GM18951 (cell line): Measurements from ENCODE around the gene ELSPBP1.

Source experiments
- POLR2A ChIP-seq: IDR thresholded peaks from 4 replicates; pipeline ENCODE4 v1.6.1; 2011; ENCODE audit warnings: mild to moderate bottlenecking; ENCODE audit not compliant: insufficient read length, insufficient read depth; ENCODE audit errors: extremely low read depth
- in situ Hi-C: fragments of 300-500 bp; cut with MboI; formaldehyde crosslinking; loops from one replicate; pipeline ENCODE4 v1.12.0; 2022; ENCODE audit warnings: low sequenced_read_pairs, mixed read lengths, inconsistent platforms; ENCODE audit not compliant: unreplicated experiment

ELSPBP1 gene

GRCh38 chr19:47994209-47994802 is at the start of gene ELSPBP1:
Gene ELSPBP1, plus strand, starts transcription at chr19:47994632. Its CDS starts 14,036 bp downstream, at chr19:48008668.
- TF ChIP-seq POLR2A = no peak
- in situ Hi-C loops = no loop called here

- in situ Hi-C loops = loop anchor here (25.0 kb wide), 1 partner anchor 312 kb away; the partner anchor contains the start of genes CARD8 and ZNF114
Observed at GRCh38 chr19:47949852-47950521, 44.4 kb upstream of the ELSPBP1 start.

- in situ Hi-C loops = loop anchor here (25.0 kb wide), 1 partner anchor 310 kb away; the partner anchor contains the start of genes CARD8 and ZNF114
Observed at GRCh38 chr19:47952132-47952531, 42.3 kb upstream of the ELSPBP1 start.

GRCh38 chr19:47955936-47956335 is 38.5 kb upstream of the ELSPBP1 start:
- in situ Hi-C loops = loop anchor here (25.0 kb wide), 1 partner anchor 306 kb away; the partner anchor contains the start of genes CARD8 and ZNF114

- no peak for TF ChIP-seq POLR2A
- in situ Hi-C loops = loop anchor here (25.0 kb wide), 1 partner anchor 289 kb away; the partner anchor contains the start of genes CARD8 and ZNF114
Observed at GRCh38 chr19:47973529-47973928, 20.9 kb upstream of the ELSPBP1 start.

- no peak for TF ChIP-seq POLR2A
- in situ Hi-C loops = no loop called here
Observed at GRCh38 chr19:47991191-47991808, 3.1 kb upstream of the ELSPBP1 start.

GRCh38 chr19:47992070-47992469 is 2.4 kb upstream of the ELSPBP1 start, which contains the start of gene BSPH1:
Gene BSPH1, minus strand, starts transcription at chr19:47992170. Its CDS starts 89 bp downstream, at chr19:47992081.
- in situ Hi-C loops = no loop called here
- TF ChIP-seq POLR2A = no peak

GRCh38 chr19:47996230-47996727 is 1.8 kb downstream of the ELSPBP1 start:
- in situ Hi-C loops = no loop called here

GRCh38 chr19:47998800-47999199 is 4.4 kb downstream of the ELSPBP1 start:
- in situ Hi-C loops = no loop called here
- TF ChIP-seq POLR2A = no peak

More at GRCh38 chr19:47996230-47996727, 1.8 kb downstream of the ELSPBP1 start:
- TF ChIP-seq POLR2A = no peak

- in situ Hi-C loops = no loop called here
- no peak for TF ChIP-seq POLR2A
Observed at GRCh38 chr19:48000846-48001245, 6.4 kb downstream of the ELSPBP1 start.

- TF ChIP-seq POLR2A = no peak
- in situ Hi-C loops = no loop called here
Observed at GRCh38 chr19:48004236-48004635, 9.8 kb downstream of the ELSPBP1 start.

- in situ Hi-C loops = no loop called here
- TF ChIP-seq POLR2A = no peak
Observed at GRCh38 chr19:48006762-48007161, 12.3 kb downstream of the ELSPBP1 start.

GRCh38 chr19:48010932-48011758 is 16.7 kb downstream of the ELSPBP1 start:
- in situ Hi-C loops = no loop called here
- TF ChIP-seq POLR2A = no peak
